Activated T-helper 1 cell treated with anti-CD3 and anti-CD28 coated beads, Interleukin-12 subunit alpha, Interleukin-12 subunit beta, Interleukin-2, Interleukin-4 antibody, amounts not matched to agents 30 ng/mL and 10 ng/mL and 1 ng/mL, durations not matched to agents 14 hours and 24 hours and 36 hours (primary cell): Measurements from ENCODE around the gene LRRC45. TPM values are rescaled to one million over a fixed set of nuclear protein-coding genes. Genes with fewer than 3 reads are reported as not detected.

Experiments
- DNase-seq: peaks from one replicate; pipeline ENCODE4 v3.0.0; 2021; ENCODE audit warnings: low spot score
- H3K27ac Mint-ChIP-seq: one replicate; pipeline ENCODE4 v1.8.0; 2021; ENCODE audit warnings: mild to moderate bottlenecking, mixed read lengths
- H3K27me3 Mint-ChIP-seq: one replicate; pipeline ENCODE4 v1.8.0; 2022; ENCODE audit warnings: mild to moderate bottlenecking, moderate library complexity, mixed read lengths; ENCODE audit not compliant: insufficient read depth
- H3K36me3 Mint-ChIP-seq: one replicate; pipeline ENCODE4 v1.8.0; 2021; ENCODE audit warnings: low read depth, mixed read lengths
- H3K4me1 Mint-ChIP-seq: one replicate; pipeline ENCODE4 v1.8.0; 2021; ENCODE audit warnings: low read depth, mixed read lengths
- H3K4me3 Mint-ChIP-seq: one replicate; pipeline ENCODE4 v1.8.0; 2021; ENCODE audit warnings: mild to moderate bottlenecking, moderate library complexity, mixed read lengths
- H3K9me3 Mint-ChIP-seq: one replicate; pipeline ENCODE4 v1.8.0; 2021; ENCODE audit warnings: mixed read lengths
- intact Hi-C: fragments of 100-400 bp; cut with micrococcal nuclease; formaldehyde crosslinking; loops from one replicate; pipeline ENCODE4 v1.15.1; 2024
- total RNA-seq: library from RNA; stranded (reverse); gene quantifications from 2 replicates; pipeline ENCODE4 v1.2.3, GENCODE V29; 2022

LRRC45 gene
- total RNA-seq, 1 donor from 2014 or later = 37.6 TPM

GRCh38 chr17:82041144-82041814, 18.2 kb downstream of the LRRC45 start:
- H3K27ac Mint-ChIP-seq = no peak overlapping the region
- H3K4me1 Mint-ChIP-seq = peaks cover 14% of the 10 kb centered on the region
- peaks cover 2% of the 10 kb centered on the region for H3K27me3 Mint-ChIP-seq
- no peak overlapping the region for H3K4me3 Mint-ChIP-seq
- no peaks in the 10 kb centered on the region for H3K36me3 Mint-ChIP-seq
- no peak for DNase-seq
- H3K9me3 Mint-ChIP-seq = no peaks in the 10 kb centered on the region
- intact Hi-C loops = no loop called here

- no peak overlapping the region for H3K4me3 Mint-ChIP-seq
- peaks cover 2% of the 10 kb centered on the region for H3K27me3 Mint-ChIP-seq
- H3K4me1 Mint-ChIP-seq = peaks cover 19% of the 10 kb centered on the region
- DNase-seq = no peak
- H3K27ac Mint-ChIP-seq = no peak overlapping the region
- intact Hi-C loops = no loop called here
- no peaks in the 10 kb centered on the region for H3K9me3 Mint-ChIP-seq
- H3K36me3 Mint-ChIP-seq = peaks cover 4% of the 10 kb centered on the region
These were observed 19.5 kb downstream of the LRRC45 start for GRCh38 chr17:82042649-82043048.

GRCh38 chr17:82043507-82043906, 20.4 kb downstream of the LRRC45 start:
- intact Hi-C loops = no loop called here
- Mint-ChIP-seq H3K4me1 (peaks cover 14% of the 10 kb centered on the region), H3K27ac (no peak overlapping the region), H3K36me3 (peaks cover 5% of the 10 kb centered on the region), H3K27me3 (peaks cover 2% of the 10 kb centered on the region), H3K4me3 (no peak overlapping the region), H3K9me3 (no peaks in the 10 kb centered on the region)
- no peak for DNase-seq

GRCh38 chr17:82045936-82046484, 22.9 kb downstream of the LRRC45 start:
- Mint-ChIP-seq H3K4me3 (no peak overlapping the region), H3K36me3 (peaks cover 8% of the 10 kb centered on the region), H3K4me1 (peaks cover 14% of the 10 kb centered on the region), H3K9me3 (no peaks in the 10 kb centered on the region), H3K27ac (no peak overlapping the region), H3K27me3 (no peaks in the 10 kb centered on the region)
- no peak for DNase-seq
- intact Hi-C loops = no loop called here

GRCh38 chr17:82046903-82047302, 23.8 kb downstream of the LRRC45 start:
- intact Hi-C loops = no loop called here
- H3K4me3 Mint-ChIP-seq = no peak overlapping the region
- H3K27ac Mint-ChIP-seq = no peak overlapping the region
- H3K36me3 Mint-ChIP-seq = peaks cover 8% of the 10 kb centered on the region
- peaks cover 14% of the 10 kb centered on the region for H3K4me1 Mint-ChIP-seq
- no peak for DNase-seq
- H3K27me3 Mint-ChIP-seq = no peaks in the 10 kb centered on the region
- no peaks in the 10 kb centered on the region for H3K9me3 Mint-ChIP-seq

GRCh38 chr17:82047379-82047778, 24.3 kb downstream of the LRRC45 start:
- Mint-ChIP-seq H3K9me3 (no peaks in the 10 kb centered on the region), H3K27me3 (no peaks in the 10 kb centered on the region), H3K27ac (no peak overlapping the region), H3K36me3 (peaks cover 8% of the 10 kb centered on the region), H3K4me1 (peaks cover 14% of the 10 kb centered on the region), H3K4me3 (peak overlapping the region; percentile 20)
- DNase-seq = no peak
- intact Hi-C loops = no loop called here

- H3K9me3 Mint-ChIP-seq = no peaks in the 10 kb centered on the region
- H3K4me3 Mint-ChIP-seq = peak overlapping the region; percentile 20
- H3K4me1 Mint-ChIP-seq = peaks cover 14% of the 10 kb centered on the region
- no peak overlapping the region for H3K27ac Mint-ChIP-seq
- peaks cover 8% of the 10 kb centered on the region for H3K36me3 Mint-ChIP-seq
- no peak for DNase-seq
- no peaks in the 10 kb centered on the region for H3K27me3 Mint-ChIP-seq
- intact Hi-C loops = no loop called here
These were observed 24.9 kb downstream of the LRRC45 start for GRCh38 chr17:82047914-82048570.

GRCh38 chr17:82048571-82048971, 25.5 kb downstream of the LRRC45 start:
- Mint-ChIP-seq H3K9me3 (no peaks in the 10 kb centered on the region), H3K27me3 (no peaks in the 10 kb centered on the region), H3K4me1 (peaks cover 14% of the 10 kb centered on the region), H3K36me3 (peaks cover 8% of the 10 kb centered on the region), H3K27ac (no peak overlapping the region), H3K4me3 (peak overlapping the region; percentile 59)
- DNase-seq = no peak
- intact Hi-C loops = no loop called here

- intact Hi-C loops = no loop called here
- Mint-ChIP-seq H3K4me3 (no peak overlapping the region), H3K36me3 (peaks cover 8% of the 10 kb centered on the region), H3K27me3 (no peaks in the 10 kb centered on the region), H3K27ac (no peak overlapping the region), H3K4me1 (peaks cover 14% of the 10 kb centered on the region), H3K9me3 (no peaks in the 10 kb centered on the region)
- no peak for DNase-seq
These were observed 26.0 kb downstream of the LRRC45 start for GRCh38 chr17:82049106-82049505.

- H3K36me3 Mint-ChIP-seq = peaks cover 8% of the 10 kb centered on the region
- no peaks in the 10 kb centered on the region for H3K27me3 Mint-ChIP-seq
- H3K27ac Mint-ChIP-seq = no peak overlapping the region
- H3K4me1 Mint-ChIP-seq = peaks cover 14% of the 10 kb centered on the region
- H3K4me3 Mint-ChIP-seq = no peak overlapping the region
- no peak for DNase-seq
- intact Hi-C loops = no loop called here
- H3K9me3 Mint-ChIP-seq = no peaks in the 10 kb centered on the region
These were observed 26.4 kb downstream of the LRRC45 start for GRCh38 chr17:82049521-82049971.

GRCh38 chr17:82050152-82050760, 27.2 kb downstream of the LRRC45 start:
- Mint-ChIP-seq H3K4me1 (peaks cover 14% of the 10 kb centered on the region), H3K36me3 (peaks cover 9% of the 10 kb centered on the region), H3K27me3 (no peaks in the 10 kb centered on the region), H3K27ac (peak overlapping the region; percentile 89), H3K4me3 (peak overlapping the region; percentile 91), H3K9me3 (no peaks in the 10 kb centered on the region)
- DNase-seq = no peak
- intact Hi-C loops = loop anchor here (5.0 kb wide), 1 partner anchor 47 kb away; the partner anchor contains the start of gene FASN

GRCh38 chr17:82050761-82051641, 27.9 kb downstream of the LRRC45 start:
- Mint-ChIP-seq H3K27ac (peak overlapping the region; percentile 89), H3K9me3 (no peaks in the 10 kb centered on the region)
- intact Hi-C loops = loop anchor here (1.0 to 5.0 kb wide), 3 partner anchors 14 to 46 kb away; partner anchors contain the start of genes DCXR and FASN

More at GRCh38 chr17:82050761-82051641, 27.9 kb downstream of the LRRC45 start:
- no peak for DNase-seq
- Mint-ChIP-seq H3K27me3 (no peaks in the 10 kb centered on the region), H3K4me3 (peak overlapping the region; percentile 91), H3K4me1 (peaks cover 14% of the 10 kb centered on the region), H3K36me3 (peaks cover 9% of the 10 kb centered on the region)
